GM23248 (cell line): ENCODE measurements around the gene UBN2.

Experiments
- EZH2 ChIP-seq: fragments of 200-600 bp; sonication (generic); IDR thresholded peaks from 2 replicates; pipeline ENCODE4 v1.6.1; 2018; ENCODE audit warnings: antibody characterized with exemption, mild to moderate bottlenecking; ENCODE audit not compliant: insufficient read depth, poor library complexity, severe bottlenecking
- EZH2phosphoT487 ChIP-seq: fragments of 200-600 bp; sonication (generic); IDR thresholded peaks from 2 replicates; pipeline ENCODE4 v1.6.1; 2018; ENCODE audit warnings: antibody characterized with exemption, moderate library complexity, mild to moderate bottlenecking, low read depth; ENCODE audit not compliant: insufficient read depth

- TF ChIP-seq EZH2phosphoT487, result no peak
- TF ChIP-seq EZH2, result no peak
These were observed 55.1 kb downstream of the UBN2 start for GRCh38 chr7:139286144-139286543.
